KMS-11 (cell line): ENCODE data around the gene CABCOCO1.

ENCODE experiments used
- H2AFZ ChIP-seq: fragments of 200-600 bp; sonication (generic); 2 replicates; pipeline ENCODE4 v1.6.1; 2016; ENCODE audit warnings: antibody characterized with exemption, mixed run types, low read depth
- H3K27ac ChIP-seq: fragments of 200-600 bp; sonication (generic); 2 replicates; pipeline ENCODE4 v1.6.1; 2016; ENCODE audit warnings: mild to moderate bottlenecking, mixed run types
- H3K27me3 ChIP-seq: fragments of 200-600 bp; sonication (generic); 2 replicates; pipeline ENCODE4 v1.6.1; 2017; ENCODE audit warnings: mild to moderate bottlenecking, low read depth, mixed run types, moderate library complexity; ENCODE audit not compliant: insufficient read depth
- H3K36me3 ChIP-seq: fragments of 200-600 bp; sonication (generic); 2 replicates; pipeline ENCODE4 v1.6.1; 2017; ENCODE audit warnings: mild to moderate bottlenecking, mixed run types; ENCODE audit not compliant: insufficient read depth
- H3K4me1 ChIP-seq: fragments of 200-600 bp; sonication (generic); 2 replicates; pipeline ENCODE4 v1.6.1; 2016; ENCODE audit warnings: mild to moderate bottlenecking, low read depth, mixed run types; ENCODE audit not compliant: poor library complexity, severe bottlenecking
- H3K4me2 ChIP-seq: fragments of 200-600 bp; sonication (generic); 2 replicates; pipeline ENCODE4 v1.7.0; 2016; ENCODE audit warnings: mild to moderate bottlenecking, mixed run types
- H3K4me3 ChIP-seq: fragments of 200-600 bp; sonication (generic); IDR thresholded peaks from 2 replicates; pipeline ENCODE4 v1.6.1; 2017; ENCODE audit warnings: low read depth, low read length, mixed read lengths; ENCODE audit not compliant: insufficient read depth
- H3K79me2 ChIP-seq: fragments of 200-600 bp; sonication (generic); 2 replicates; pipeline ENCODE4 v1.6.1; 2016; ENCODE audit warnings: low read depth, mixed run types; ENCODE audit not compliant: insufficient read depth
- H3K9ac ChIP-seq: fragments of 200-600 bp; sonication (generic); 2 replicates; pipeline ENCODE4 v1.6.1; 2016; ENCODE audit warnings: mild to moderate bottlenecking, mixed run types
- H4K20me1 ChIP-seq: fragments of 200-600 bp; sonication (generic); 2 replicates; pipeline ENCODE4 v1.6.1; 2016; ENCODE audit warnings: mild to moderate bottlenecking, mixed run types; ENCODE audit not compliant: insufficient read depth
- TF ChIP-seq, protein P1 (sequence below): fragments of 200-600 bp; sonication (generic); conservative IDR thresholded peaks from 2 replicates; pipeline ENCODE4 v1.6.1; 2017; ENCODE audit warnings: low read depth, mild to moderate bottlenecking, antibody characterized with exemption, low read length, moderate library complexity, mixed read lengths

The CABCOCO1 gene

DNA sequence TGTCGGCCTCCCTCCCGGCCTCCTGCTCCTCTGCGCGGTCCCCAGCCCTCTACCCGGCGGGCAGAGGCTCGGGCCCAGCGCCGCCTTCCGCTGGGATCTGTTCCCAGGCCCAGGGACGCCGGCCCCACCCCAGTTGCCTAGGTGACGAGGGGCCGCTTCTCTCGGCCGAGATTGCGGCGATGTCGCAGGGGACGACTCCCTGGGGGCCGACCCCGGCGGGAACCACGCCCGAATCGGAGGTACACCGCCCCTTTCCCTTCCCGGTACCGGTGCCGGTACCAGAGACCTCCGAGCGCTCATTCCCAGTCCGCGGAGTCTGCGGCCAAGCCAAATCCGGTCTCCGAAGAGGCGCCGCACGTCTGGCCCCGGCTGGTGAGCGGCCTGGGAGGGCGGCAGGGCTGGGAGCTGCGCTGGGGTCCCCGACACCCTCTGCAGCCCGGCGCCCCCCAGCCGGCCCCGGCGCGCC, at the start of gene CABCOCO1:
TSS of gene CABCOCO1 (plus strand) at position 136 of the 466 bp plus-strand sequence. CDS start at position 180, 44 bp downstream.
- Histone ChIP-seq H3K27ac (no peak within 1 kb of the TSS), H3K4me1 (no peaks in the 10 kb centered on the region), H4K20me1 (no peaks in the 10 kb centered on the region), H3K4me2 (no peak within 1 kb of the TSS), H3K9ac (no peak within 1 kb of the TSS), H3K79me2 (no peaks in the 10 kb centered on the region), H2AFZ (no peak within 1 kb of the TSS), H3K36me3 (no peaks in the 10 kb centered on the region), H3K4me3 (no peak within 1 kb of the TSS), H3K27me3 (no peaks in the 10 kb centered on the region)
- TF ChIP-seq, protein P1, sequence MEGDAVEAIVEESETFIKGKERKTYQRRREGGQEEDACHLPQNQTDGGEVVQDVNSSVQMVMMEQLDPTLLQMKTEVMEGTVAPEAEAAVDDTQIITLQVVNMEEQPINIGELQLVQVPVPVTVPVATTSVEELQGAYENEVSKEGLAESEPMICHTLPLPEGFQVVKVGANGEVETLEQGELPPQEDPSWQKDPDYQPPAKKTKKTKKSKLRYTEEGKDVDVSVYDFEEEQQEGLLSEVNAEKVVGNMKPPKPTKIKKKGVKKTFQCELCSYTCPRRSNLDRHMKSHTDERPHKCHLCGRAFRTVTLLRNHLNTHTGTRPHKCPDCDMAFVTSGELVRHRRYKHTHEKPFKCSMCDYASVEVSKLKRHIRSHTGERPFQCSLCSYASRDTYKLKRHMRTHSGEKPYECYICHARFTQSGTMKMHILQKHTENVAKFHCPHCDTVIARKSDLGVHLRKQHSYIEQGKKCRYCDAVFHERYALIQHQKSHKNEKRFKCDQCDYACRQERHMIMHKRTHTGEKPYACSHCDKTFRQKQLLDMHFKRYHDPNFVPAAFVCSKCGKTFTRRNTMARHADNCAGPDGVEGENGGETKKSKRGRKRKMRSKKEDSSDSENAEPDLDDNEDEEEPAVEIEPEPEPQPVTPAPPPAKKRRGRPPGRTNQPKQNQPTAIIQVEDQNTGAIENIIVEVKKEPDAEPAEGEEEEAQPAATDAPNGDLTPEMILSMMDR = no peak

- no peaks in the 10 kb centered on the region for H4K20me1 ChIP-seq
- H3K27me3 ChIP-seq = no peaks in the 10 kb centered on the region
- H3K27ac ChIP-seq = no peak overlapping the region
- H3K9ac ChIP-seq = no peak overlapping the region
- TF ChIP-seq, protein P1 = no peak
- no peaks in the 10 kb centered on the region for H3K36me3 ChIP-seq
- H3K4me2 ChIP-seq = no peak overlapping the region
- H3K4me3 ChIP-seq = no peak overlapping the region
- H3K79me2 ChIP-seq = no peaks in the 10 kb centered on the region
- no peak overlapping the region for H2AFZ ChIP-seq
- no peaks in the 10 kb centered on the region for H3K4me1 ChIP-seq
Observed at GRCh38 chr10:61613665-61614064, 49.1 kb upstream of the CABCOCO1 start.

DNA sequence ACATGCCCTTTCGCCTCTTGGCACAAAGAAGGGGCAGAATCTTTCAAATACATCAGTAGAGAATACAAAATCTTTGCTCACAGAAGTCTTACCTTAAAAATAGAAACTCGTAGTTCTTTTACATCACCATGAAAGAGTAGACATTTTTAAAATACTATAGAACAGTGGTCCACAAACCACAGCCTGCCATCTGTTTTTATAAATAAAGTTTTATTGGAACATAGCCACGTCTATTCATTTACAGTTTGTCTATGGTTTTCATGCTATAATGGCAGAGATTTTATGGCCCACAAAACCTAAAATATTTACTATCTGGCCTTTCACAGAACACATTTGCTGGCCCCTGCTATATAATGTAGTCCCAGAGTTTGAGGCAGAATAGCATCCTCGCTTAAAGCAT, 46.1 kb upstream of the CABCOCO1 start:
- TF ChIP-seq, protein P1 = no peak
- H3K4me3 ChIP-seq = no peak overlapping the region
- H3K4me2 ChIP-seq = no peak overlapping the region
- no peaks in the 10 kb centered on the region for H4K20me1 ChIP-seq
- H3K36me3 ChIP-seq = no peaks in the 10 kb centered on the region
- H3K4me1 ChIP-seq = no peaks in the 10 kb centered on the region
- no peaks in the 10 kb centered on the region for H3K79me2 ChIP-seq
- no peak overlapping the region for H3K9ac ChIP-seq
- H3K27ac ChIP-seq = no peak overlapping the region
- H2AFZ ChIP-seq = no peak overlapping the region
- no peaks in the 10 kb centered on the region for H3K27me3 ChIP-seq

- Histone ChIP-seq H3K4me3 (no peak overlapping the region), H3K27me3 (no peaks in the 10 kb centered on the region)
Observed at GRCh38 chr10:61617180-61617579, 45.5 kb upstream of the CABCOCO1 start.

More at GRCh38 chr10:61617180-61617579, 45.5 kb upstream of the CABCOCO1 start:
- Histone ChIP-seq H3K4me1 (no peaks in the 10 kb centered on the region), H3K4me2 (no peak overlapping the region), H3K9ac (no peak overlapping the region), H3K36me3 (no peaks in the 10 kb centered on the region), H3K27ac (no peak overlapping the region), H2AFZ (no peak overlapping the region), H4K20me1 (no peaks in the 10 kb centered on the region), H3K79me2 (no peaks in the 10 kb centered on the region)
- TF ChIP-seq, protein P1 = no peak
